HUES6 (cell line): ENCODE data around the gene BCL2.
"Not testable (repeated sequence)": the region's sequence is repeated elsewhere in the genome, so short reads cannot be mapped to it uniquely, and the experiment has no call there.

Experiments used
- H3K27ac ChIP-seq: 2 replicates; pipeline ENCODE4 v1.7.0; 2013; ENCODE audit warnings: low read depth, mild to moderate bottlenecking, low read length, inconsistent platforms
- H3K27me3 ChIP-seq: 2 replicates; pipeline ENCODE4 v1.6.1; 2013; ENCODE audit warnings: low read length; ENCODE audit not compliant: control insufficient read depth, insufficient read depth
- H3K36me3 ChIP-seq: 2 replicates; pipeline ENCODE4 v1.6.1; 2013; ENCODE audit warnings: low read length; ENCODE audit not compliant: control insufficient read depth, insufficient read depth
- H3K4me1 ChIP-seq: 2 replicates; pipeline ENCODE4 v1.6.1; 2013; ENCODE audit warnings: low read length; ENCODE audit not compliant: control insufficient read depth, insufficient read depth
- H3K4me3 ChIP-seq: 2 replicates; pipeline ENCODE4 v1.5.1; 2013; ENCODE audit warnings: low read depth, low read length
- H3K9ac ChIP-seq: one replicate; pipeline ENCODE4 v1.6.1; 2013; ENCODE audit warnings: mild to moderate bottlenecking, low read length
- H3K9me3 ChIP-seq: 2 replicates; pipeline ENCODE4 v1.6.1; 2013; ENCODE audit warnings: low read depth, low read length; ENCODE audit not compliant: control insufficient read depth, insufficient read depth

The BCL2 gene

GRCh38 chr18:63206433-63207142, 113.0 kb downstream of the BCL2 start:
- H3K27me3 ChIP-seq: no peaks in the 10 kb centered on the region
- H3K4me1 ChIP-seq: no peaks in the 10 kb centered on the region
- H3K4me3 ChIP-seq: no peak overlapping the region

GRCh38 chr18:63205791-63206252, 113.7 kb downstream of the BCL2 start:
- Histone ChIP-seq H3K4me1 (no peaks in the 10 kb centered on the region), H3K9me3 (no peaks in the 10 kb centered on the region), H3K9ac (no peak overlapping the region), H3K27me3 (no peaks in the 10 kb centered on the region), H3K4me3 (no peak overlapping the region), H3K36me3 (no peaks in the 10 kb centered on the region), H3K27ac (no peak overlapping the region)

More at GRCh38 chr18:63206433-63207142, 113.0 kb downstream of the BCL2 start:
- H3K9ac ChIP-seq: no peak overlapping the region
- H3K36me3 ChIP-seq: no peaks in the 10 kb centered on the region
- H3K27ac ChIP-seq: no peak overlapping the region
- H3K9me3 ChIP-seq: no peaks in the 10 kb centered on the region

GRCh38 chr18:63203497-63203896, 116.1 kb downstream of the BCL2 start:
- Histone ChIP-seq H3K36me3 (no peaks in the 10 kb centered on the region), H3K4me1 (no peaks in the 10 kb centered on the region), H3K27me3 (no peaks in the 10 kb centered on the region), H3K9ac (no peak overlapping the region), H3K4me3 (no peak overlapping the region), H3K9me3 (no peaks in the 10 kb centered on the region), H3K27ac (no peak overlapping the region)

GRCh38 chr18:63202828-63203227, 116.7 kb downstream of the BCL2 start:
- Histone ChIP-seq H3K27ac (no peak overlapping the region), H3K9ac (no peak overlapping the region), H3K4me1 (no peaks in the 10 kb centered on the region), H3K4me3 (no peak overlapping the region), H3K36me3 (no peaks in the 10 kb centered on the region), H3K27me3 (no peaks in the 10 kb centered on the region), H3K9me3 (no peaks in the 10 kb centered on the region)

- H3K4me1 ChIP-seq, H3K9me3 ChIP-seq, H3K4me3 ChIP-seq, H3K27me3 ChIP-seq, H3K27ac ChIP-seq, H3K9ac ChIP-seq, H3K36me3 ChIP-seq: not testable (repeated sequence)
Observed at GRCh38 chr18:63201456-63201855, 118.1 kb downstream of the BCL2 start.

- Histone ChIP-seq H3K27me3 (no peaks in the 10 kb centered on the region), H3K9me3 (no peaks in the 10 kb centered on the region), H3K9ac (no peak overlapping the region), H3K27ac (no peak overlapping the region), H3K4me1 (no peaks in the 10 kb centered on the region), H3K36me3 (no peaks in the 10 kb centered on the region), H3K4me3 (no peak overlapping the region)
Observed at GRCh38 chr18:63199743-63200241, 119.8 kb downstream of the BCL2 start.

- H3K27me3 ChIP-seq: no peaks in the 10 kb centered on the region
- no peak overlapping the region for H3K9ac ChIP-seq
- no peak overlapping the region for H3K4me3 ChIP-seq
- no peak overlapping the region for H3K27ac ChIP-seq
- H3K4me1 ChIP-seq: no peaks in the 10 kb centered on the region
- H3K36me3 ChIP-seq: no peaks in the 10 kb centered on the region
- H3K9me3 ChIP-seq: no peaks in the 10 kb centered on the region
Observed at GRCh38 chr18:63198868-63199742, 120.5 kb downstream of the BCL2 start.

GRCh38 chr18:63198098-63198760, 121.3 kb downstream of the BCL2 start:
- Histone ChIP-seq H3K4me1 (no peaks in the 10 kb centered on the region), H3K27me3 (no peaks in the 10 kb centered on the region)

GRCh38 chr18:63197246-63197869, 122.2 kb downstream of the BCL2 start:
- no peak overlapping the region for H3K27ac ChIP-seq
- H3K36me3 ChIP-seq: no peaks in the 10 kb centered on the region
- no peaks in the 10 kb centered on the region for H3K27me3 ChIP-seq
- no peaks in the 10 kb centered on the region for H3K4me1 ChIP-seq
- no peak overlapping the region for H3K9ac ChIP-seq
- no peaks in the 10 kb centered on the region for H3K9me3 ChIP-seq
- H3K4me3 ChIP-seq: no peak overlapping the region

More at GRCh38 chr18:63198098-63198760, 121.3 kb downstream of the BCL2 start:
- H3K27ac ChIP-seq: no peak overlapping the region
- H3K36me3 ChIP-seq: no peaks in the 10 kb centered on the region
- H3K4me3 ChIP-seq: no peak overlapping the region
- H3K9ac ChIP-seq: no peak overlapping the region
- no peaks in the 10 kb centered on the region for H3K9me3 ChIP-seq

GRCh38 chr18:63195326-63196159, 124.0 kb downstream of the BCL2 start:
- Histone ChIP-seq H3K4me3 (no peak overlapping the region), H3K27me3 (no peaks in the 10 kb centered on the region), H3K27ac (no peak overlapping the region), H3K9ac (no peak overlapping the region), H3K4me1 (no peaks in the 10 kb centered on the region), H3K36me3 (no peaks in the 10 kb centered on the region), H3K9me3 (no peaks in the 10 kb centered on the region)
